Stimulated activated CD8-positive, alpha-beta memory T cell treated with anti-CD3 and anti-CD28 coated beads, Interleukin-12 subunit alpha, Interleukin-12 subunit beta, amount 100 ng/mL, for 24 hours (primary cell): ENCODE measurements around the gene SQSTM1.

Experiments used
- DNase-seq: peaks from one replicate; pipeline ENCODE4 v3.0.0-alpha.2; 2020; ENCODE audit errors: extremely low read depth

SQSTM1 gene

GRCh38 chr5:179805529-179806249, 15.0 kb upstream of the SQSTM1 start:
- no peak for DNase-seq

GRCh38 chr5:179806250-179807048, 14.3 kb upstream of the SQSTM1 start, which contains the start of gene MGAT4B:
Gene MGAT4B, minus strand, starts transcription at chr5:179806866. Its CDS starts 283 bp downstream, at chr5:179806583.
- DNase-seq: no peak

- DNase-seq: no peak
Measured at GRCh38 chr5:179812135-179812825, 8.4 kb upstream of the SQSTM1 start.

GRCh38 chr5:179812997-179813607, 7.6 kb upstream of the SQSTM1 start:
- DNase-seq: no peak

- no peak for DNase-seq
Measured at GRCh38 chr5:179814090-179814489, 6.6 kb upstream of the SQSTM1 start.

DNA sequence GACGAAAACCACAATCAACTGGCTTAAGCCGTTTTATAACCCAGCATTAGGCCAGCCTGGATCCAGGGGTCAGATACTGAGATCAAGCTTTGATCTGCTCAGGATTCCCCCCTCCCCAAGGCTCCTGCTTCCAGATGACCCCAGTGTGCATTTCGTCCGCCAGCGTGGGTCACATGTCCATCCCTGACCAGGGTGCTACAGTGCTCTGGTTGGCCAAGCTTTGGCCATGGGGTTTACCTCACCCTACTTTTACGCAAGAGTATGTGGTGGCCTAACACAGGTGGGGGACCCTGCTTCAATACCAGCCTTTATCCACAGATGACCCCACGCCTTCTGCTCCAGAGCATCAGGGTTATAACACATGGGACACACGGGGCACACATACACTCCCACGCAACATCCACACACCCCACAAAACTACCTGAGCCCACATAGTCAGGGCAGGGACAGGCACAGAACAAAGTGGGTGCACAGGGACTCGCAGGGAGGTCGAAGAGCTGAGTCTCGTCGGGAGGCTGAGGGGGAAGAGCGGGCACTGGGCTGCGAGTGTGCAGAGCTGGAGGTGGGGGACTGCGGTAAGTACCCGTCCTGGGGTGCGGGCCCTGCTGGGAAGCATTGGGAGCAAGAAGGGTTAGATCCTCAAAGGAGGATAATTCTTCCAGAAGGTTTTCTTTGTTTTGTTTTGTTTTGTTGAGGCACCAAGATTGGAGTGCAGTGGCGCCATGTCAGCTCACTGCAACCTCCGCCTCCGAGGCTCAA, 5.0 kb upstream of the SQSTM1 start:
- no peak for DNase-seq

DNA sequence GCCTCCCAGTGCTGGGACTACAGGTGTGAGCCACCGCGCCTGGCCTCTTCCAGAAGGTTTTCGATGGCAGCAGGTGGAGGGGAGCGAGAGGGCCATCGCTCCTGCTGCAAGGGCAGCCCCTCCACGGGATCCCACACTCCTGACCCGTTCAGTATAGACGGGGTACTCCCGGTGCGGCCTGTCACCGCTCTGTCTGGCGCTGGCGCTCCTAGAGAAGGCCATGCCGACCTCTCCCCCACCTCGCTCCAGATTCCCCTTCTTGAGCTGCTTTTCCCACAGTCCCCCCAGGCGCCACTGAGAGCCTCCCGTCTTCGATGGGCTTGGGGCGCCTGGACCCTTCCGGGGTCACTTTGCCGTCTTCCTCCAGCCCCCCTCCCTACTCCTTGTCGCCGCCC, 4.3 kb upstream of the SQSTM1 start:
- DNase-seq: no peak

DNA sequence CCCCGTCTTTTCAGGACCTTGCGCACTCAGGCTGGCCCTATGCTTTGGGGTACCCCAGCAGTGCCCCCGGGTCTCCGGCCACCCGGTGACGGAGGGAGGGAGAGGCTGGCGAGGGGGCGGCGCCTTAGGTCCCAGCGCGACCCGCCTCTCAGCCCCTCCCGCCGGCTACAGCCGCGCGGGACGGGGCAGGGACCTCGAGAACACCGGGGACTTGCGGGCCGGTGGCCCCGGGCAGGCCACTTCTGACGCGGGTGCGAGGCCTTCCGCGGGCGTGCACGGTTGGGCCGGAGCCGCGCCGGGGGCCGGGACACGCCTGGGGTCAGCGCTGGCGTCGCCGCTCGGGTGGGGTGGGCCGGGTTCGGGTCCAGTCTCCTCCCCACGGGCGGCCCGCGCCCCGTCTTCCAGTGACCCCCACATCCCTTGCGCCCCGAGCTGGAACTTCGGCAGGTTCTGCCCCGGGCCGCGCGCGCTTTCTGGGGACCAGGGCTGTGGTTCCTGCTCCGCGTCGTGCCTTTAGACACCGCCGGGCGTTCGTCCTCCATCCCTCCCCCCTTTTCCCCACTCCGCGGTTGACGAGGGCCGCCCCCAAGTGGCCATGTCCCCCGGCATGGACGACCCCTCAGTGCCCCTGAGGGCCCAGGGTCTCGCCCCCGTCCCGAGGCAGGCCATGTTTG, 3.8 kb upstream of the SQSTM1 start:
- DNase-seq: no peak

DNA sequence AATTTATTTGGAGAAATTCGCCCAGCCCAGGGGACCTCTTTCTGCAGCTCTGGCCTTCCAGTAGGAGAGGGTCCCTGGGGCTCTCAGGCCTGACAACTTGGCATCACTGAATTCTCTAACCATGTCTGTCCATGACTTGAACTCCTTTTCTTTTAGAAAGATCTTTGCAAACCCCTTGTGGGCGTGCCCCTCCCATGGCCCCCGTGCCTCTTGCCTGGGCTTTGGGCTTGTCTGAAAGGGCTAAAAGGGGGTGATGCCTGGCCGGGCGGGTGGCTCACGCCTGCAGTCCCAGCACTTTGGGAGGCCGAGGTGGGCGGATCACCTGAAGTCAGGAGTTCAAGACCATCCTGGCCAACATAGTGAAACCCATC, 3.2 kb upstream of the SQSTM1 start:
- no peak for DNase-seq

GRCh38 chr5:179817890-179818745, 2.6 kb upstream of the SQSTM1 start:
- DNase-seq: no peak

DNA sequence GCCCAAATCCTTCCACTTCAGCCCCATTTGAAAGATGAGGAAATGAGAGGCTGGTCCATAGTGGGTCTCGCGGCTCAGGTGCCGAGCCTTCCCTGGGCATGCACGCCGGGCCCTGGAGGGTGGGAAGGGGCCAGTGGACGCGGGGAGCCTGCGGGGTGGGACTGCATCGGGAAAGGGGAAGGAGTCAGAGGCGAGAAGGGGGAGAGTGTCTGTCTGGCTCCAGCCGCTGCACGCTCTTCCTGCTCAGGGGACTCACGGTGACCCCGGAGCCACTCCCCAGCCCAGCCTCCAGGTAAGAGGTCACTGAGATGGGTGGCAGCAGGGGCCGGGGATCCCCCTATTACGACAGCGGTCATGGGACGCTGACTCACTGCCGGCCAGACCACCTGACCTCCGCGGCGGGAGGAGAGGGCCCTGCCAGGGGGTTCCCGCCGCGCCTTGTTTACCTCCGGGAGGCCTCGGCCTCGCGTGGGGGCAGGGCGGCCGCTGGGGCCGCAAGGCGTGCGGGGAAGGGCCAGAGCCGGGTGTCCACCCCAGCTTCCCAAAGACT, 1.9 kb upstream of the SQSTM1 start:
- peak; percentile 72 for DNase-seq

- DNase-seq: no peak
Measured at GRCh38 chr5:179819296-179820126, 1.2 kb upstream of the SQSTM1 start.

DNA sequence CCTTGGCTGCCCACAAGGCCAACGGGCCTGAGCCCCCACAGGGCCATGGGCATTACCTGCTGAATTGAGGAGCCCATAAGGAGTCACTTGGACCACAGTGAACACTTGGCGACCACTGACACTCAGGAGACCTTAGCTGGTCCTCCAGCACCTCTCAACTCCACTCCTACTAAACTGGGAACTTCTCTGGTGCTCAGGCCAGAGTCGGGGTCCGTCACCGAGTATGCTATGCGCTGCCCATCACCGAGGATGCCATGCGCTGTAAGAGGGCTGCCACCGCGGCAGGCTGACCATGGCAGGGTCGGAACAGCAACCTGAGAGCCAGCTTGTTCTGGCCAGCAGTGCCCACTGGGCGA, 600 bp upstream of the SQSTM1 start:
- no peak for DNase-seq

GRCh38 chr5:179821298-179822058, 773 bp downstream of the SQSTM1 start:
- DNase-seq: peak; percentile 61

- DNase-seq: no peak
Measured at GRCh38 chr5:179822059-179822432, 1.3 kb downstream of the SQSTM1 start.

DNA sequence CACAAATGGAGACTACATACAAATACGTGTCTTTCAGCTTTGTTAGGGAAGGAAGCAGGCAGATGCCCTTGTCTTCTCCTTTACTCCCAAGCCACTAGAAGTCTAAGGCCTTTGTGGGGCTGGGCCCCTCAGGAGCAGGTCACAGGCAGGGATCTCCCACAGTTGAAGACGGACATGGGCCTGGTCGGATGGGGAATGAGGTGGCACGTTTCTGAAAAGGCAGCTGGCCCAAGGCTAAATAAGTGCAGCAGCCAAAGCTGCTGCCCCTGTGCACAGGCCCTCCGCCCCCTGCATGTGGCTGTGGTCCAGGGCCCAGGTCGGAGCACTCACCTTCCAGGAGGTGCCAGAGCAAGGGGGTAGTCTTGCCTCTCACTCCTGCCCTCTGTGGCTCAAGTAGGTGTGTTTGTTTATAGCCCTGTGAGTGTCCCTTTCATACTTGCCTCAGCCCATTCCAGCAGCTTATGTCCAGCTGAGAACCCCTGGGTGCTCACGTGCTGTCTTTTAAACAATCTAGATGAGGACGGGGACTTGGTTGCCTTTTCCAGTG, 1.8 kb downstream of the SQSTM1 start:
- DNase-seq: no peak

- DNase-seq: no peak
Measured at GRCh38 chr5:179823937-179824744, 3.4 kb downstream of the SQSTM1 start.
